GM19395 (cell line): ENCODE results near the gene CARHSP1.
"Not testable (repeated sequence)": the region's sequence is repeated elsewhere in the genome, so short reads cannot be mapped to it uniquely, and the experiment has no call there.

Experiments
- ATAC-seq: cut with Tn5 transposase; IDR thresholded peaks from one replicate; pipeline ENCODE4 v1.9.1; 2021; ENCODE audit warnings: mild to moderate bottlenecking, moderate library complexity; ENCODE audit not compliant: unreplicated experiment

The CARHSP1 gene

DNA sequence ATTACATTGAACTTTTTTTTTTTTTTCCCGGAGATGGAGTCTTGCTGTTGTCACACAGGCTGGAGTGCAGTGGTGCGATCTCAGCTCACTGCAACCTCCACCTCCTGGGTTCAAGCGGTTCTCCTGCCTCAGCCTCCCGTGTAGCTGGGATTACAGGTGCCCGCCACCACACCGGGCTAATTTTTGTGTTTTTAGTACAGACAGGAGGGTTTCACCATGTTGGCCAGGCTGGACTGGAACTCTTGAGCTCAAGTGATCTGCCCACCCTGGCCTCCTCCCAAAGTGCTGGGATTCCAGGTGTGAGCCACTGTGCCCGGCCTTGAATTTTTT, 5.0 kb upstream of the CARHSP1 start:
- ATAC-seq, result not testable (repeated sequence)

DNA sequence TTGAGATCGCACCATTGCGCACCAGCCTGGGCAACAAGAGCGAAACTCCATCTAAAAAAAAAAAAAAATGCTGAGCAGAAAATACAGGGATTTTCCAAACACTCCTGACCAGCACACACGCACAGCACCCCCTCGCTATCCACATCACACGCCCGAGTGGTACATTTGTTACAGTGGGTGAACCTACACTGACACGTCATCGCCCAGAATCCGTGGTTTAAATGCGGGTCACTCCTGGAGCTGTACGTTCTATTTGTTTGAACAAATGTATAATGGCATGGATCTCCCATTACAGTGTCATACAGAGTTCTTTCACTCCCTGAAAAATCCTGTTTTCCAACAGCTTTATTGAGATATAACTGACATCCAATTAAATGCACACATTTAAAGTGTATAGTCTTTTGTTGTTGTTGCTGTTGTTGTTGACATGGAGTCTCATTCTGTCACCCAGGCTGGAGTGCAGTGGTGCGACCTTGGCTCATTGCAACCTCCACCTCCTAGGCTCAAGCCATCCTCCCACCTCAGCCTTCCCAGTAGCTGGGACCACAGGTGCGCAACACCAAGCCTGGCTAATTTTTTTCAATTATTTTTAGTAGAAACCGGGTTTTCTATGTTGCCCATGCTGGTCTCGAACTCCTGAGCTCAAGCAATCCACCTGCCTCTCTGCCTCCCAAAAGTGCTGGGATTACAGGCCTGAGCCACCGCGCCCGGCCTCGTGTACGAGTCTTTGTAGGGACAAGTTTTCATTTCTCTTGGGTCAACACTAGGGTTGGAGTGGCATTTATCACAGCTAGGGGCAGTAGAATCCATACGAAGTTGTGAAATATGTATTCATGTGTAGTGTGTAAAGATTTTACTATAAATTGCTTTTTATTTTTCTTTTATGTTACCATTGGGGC, 4.4 kb upstream of the CARHSP1 start:
- ATAC-seq, result no peak

- ATAC-seq, result no peak
These were observed 3.3 kb upstream of the CARHSP1 start for GRCh38 chr16:8872071-8872470.

- ATAC-seq, result not testable (repeated sequence)
These were observed 1.1 kb upstream of the CARHSP1 start for GRCh38 chr16:8869988-8870241.

DNA sequence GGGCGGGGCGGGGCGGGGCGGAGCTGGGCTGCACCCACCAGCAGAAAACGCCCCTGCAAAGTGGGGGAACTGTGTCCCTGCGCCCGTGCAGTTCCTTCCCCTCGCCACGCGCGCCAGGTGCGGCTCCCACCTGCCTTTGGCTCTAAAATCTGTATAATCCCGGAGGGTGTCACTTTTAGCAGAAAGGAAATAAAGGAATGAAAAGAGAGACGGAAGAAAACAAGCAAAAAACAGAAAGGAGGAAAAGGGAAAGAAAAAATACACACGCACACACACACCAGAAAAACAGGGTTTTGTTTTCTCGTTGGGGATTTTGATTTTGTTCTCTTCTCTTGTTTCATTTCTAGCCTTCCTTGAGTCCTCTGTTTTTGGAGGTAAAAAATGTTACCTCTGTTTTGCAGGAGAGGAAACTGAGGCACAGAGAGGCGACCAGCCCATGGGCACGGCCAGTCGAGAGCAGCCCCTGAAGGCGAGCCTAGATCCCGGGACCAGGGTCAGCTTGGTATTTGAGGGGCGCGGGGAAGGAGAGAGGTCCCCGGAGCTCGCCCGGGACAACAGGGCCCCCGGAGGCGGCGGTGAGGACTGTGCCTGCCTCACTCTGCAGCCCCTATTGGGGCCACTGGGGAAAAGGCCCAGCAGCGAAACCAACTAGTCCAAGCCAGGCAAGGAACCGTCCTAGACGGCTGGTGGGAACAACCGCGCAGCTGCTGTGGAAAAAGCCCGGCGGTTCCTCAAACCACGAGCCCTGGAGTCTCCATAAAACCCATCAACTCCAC, 594 bp upstream of the CARHSP1 start:
- no peak for ATAC-seq

GRCh38 chr16:8867932-8868415, 832 bp downstream of the CARHSP1 start:
- no peak for ATAC-seq

GRCh38 chr16:8867216-8867931, 1.4 kb downstream of the CARHSP1 start:
- ATAC-seq, result no peak

DNA sequence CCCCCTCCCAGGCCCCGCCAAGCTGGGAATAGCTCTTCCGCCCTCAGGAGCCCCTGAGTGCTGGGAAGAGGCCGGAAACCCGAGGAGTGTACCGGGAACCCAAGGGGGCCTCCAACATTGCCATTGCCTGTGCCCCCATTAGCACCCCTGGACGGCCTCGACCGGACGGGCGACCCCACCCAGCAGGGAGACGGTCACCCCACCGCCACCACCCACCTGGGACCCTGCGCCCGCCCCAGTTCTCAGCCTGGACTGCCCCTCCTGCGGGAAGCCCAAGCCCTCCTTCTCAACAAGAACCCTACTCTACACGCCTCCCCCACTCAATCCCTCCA, 2.0 kb downstream of the CARHSP1 start:
- no peak for ATAC-seq

GRCh38 chr16:8866118-8866883, 2.5 kb downstream of the CARHSP1 start:
- no peak for ATAC-seq

DNA sequence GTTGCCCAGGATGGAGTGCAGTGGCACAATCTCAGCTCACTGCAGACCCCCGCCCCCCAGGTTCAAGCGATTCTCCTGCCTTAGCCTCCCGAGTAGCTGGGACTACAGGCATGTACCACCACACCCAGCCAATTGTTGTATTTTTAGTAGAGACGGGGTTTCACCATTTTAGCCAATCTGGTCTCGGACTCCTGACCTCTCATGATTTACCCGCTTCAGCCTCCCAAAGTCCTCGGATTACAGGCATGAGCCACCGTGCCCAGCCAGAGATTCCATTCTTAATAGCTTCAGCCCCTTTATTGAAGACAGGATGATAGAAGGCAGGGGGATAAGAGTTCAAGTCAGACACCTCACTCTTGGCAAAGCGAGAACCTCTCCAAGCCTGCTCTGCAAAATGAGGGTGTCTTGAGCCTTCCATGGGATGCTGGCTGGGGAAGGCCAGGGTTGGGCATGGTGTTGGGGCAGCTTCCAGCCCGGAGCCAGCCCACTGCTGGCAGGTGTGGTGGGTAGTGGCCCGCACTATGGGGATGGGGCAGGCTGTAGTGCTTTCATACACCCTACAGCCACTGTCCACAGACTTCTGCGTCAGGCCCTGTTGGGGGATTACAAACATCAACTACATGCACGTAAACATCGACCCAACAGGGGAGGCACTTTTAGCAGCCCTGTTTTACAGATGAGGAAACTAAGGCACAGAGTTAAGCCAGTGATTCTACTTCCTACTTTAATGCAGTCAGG, 3.5 kb downstream of the CARHSP1 start:
- no peak for ATAC-seq

DNA sequence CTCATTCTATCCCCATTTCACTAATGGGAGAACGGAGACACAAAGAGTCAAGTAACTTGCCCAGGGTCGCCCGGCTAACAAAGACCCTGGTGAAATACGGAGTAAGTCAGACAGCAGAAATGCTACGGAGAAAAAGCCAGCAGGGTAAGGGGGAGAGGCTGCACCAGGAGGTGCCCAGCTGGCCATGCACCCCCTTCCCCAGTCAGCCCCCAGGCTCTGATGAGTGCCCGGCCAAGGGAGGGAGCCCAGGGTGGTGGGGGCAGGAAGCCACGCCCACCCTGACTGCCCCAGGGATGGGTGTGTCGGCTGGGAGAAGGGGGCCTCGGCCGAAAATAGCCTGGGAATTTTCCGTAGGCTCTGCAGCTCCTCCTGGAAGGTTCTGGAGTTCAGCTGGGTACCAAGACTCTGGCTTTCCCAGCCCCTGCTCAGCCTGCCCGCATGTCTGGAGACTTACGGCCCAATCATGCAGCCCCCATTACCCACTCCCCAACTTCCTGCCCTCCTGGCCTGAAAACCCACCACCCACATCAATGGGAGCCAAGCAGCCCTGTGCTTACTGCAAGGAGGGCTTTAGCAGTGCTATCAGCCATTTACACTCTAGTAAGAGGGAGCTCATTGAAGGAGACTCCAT, 4.2 kb downstream of the CARHSP1 start:
- no peak for ATAC-seq

GRCh38 chr16:8863594-8864424, 5.0 kb downstream of the CARHSP1 start:
- ATAC-seq, result no peak

GRCh38 chr16:8862309-8863130, 6.3 kb downstream of the CARHSP1 start:
- ATAC-seq, result no peak

- no peak for ATAC-seq
These were observed 7.1 kb downstream of the CARHSP1 start for GRCh38 chr16:8861563-8862308.

GRCh38 chr16:8859913-8860881, 8.6 kb downstream of the CARHSP1 start:
- no peak for ATAC-seq
